Erythroblast (primary cell): ENCODE results near the gene MT1M.

Experiments used
- GATA1 ChIP-seq: IDR thresholded peaks from 2 replicates; pipeline ENCODE4 v1.6.1; 2011; ENCODE audit warnings: low read depth, mild to moderate bottlenecking, control low read depth, low read length, moderate library complexity
- POLR2A ChIP-seq: IDR thresholded peaks from 2 replicates; pipeline ENCODE4 v1.6.1; 2011; ENCODE audit warnings: mild to moderate bottlenecking, low read length

DNA sequence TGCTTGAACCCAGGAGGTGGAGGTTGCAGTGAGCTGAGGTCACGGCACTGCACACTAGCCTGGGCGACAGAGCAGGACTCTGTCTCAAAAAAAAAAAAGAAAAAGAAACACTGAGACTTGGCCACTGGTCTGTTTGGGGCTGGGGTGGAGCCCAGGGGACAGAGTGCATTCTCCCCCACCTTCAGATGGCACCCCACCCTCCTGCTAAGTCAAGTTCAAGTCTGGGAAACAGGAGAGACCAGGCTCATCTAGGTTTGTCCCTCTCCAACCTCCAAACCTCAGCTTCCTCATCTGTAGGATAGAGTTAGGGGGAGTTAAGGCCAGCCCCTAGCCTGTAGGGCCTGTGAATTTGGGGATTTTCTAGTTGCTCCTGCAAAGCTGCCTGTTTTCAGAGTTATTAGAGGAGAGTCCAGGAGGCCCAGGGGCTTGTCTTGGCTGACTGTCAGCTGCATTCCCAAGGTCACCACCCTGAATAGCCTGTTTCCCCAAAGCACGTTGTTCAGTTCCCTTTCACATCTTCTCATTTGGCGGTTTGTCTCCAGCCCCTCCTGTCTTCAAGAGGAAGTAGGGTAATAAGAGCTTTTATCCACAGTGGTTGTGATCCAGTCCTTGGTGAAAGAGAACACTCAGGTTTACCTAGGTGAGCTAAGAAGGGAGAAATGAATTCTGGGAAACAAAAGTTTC is 40.9 kb upstream of the MT1M start:
- TF ChIP-seq POLR2A (no peak), GATA1 (no peak)
